Measurements from ENCODE around the gene PAIP2B.

GRCh38 chr2:71253476-71253875, 26.6 kb upstream of the PAIP2B start:
- TF ChIP-seq TAF1 (IDR thresholded peaks at IDR 0.05; ENCODE audit: low read depth) (no peak), EGR1 (IDR thresholded peaks at IDR 0.05) (no peak), YY1 (IDR thresholded peaks at IDR 0.05; ENCODE audit: low read depth) (no peak), MAX (IDR thresholded peaks at IDR 0.05) (no peak), REST (IDR thresholded peaks at IDR 0.05; ENCODE audit: low read depth) (no peak), CEBPB (IDR thresholded peaks at IDR 0.05) (no peak)

Measured in Ishikawa (cell line).